CD4-positive, alpha-beta memory T cell (primary cell): ENCODE measurements around the gene MICAL3. TPM values are rescaled to one million over a fixed set of nuclear protein-coding genes. Genes with fewer than 3 reads are reported as not detected.
A peak's percentile ranks its signal among the peaks of the same experiment; 100 is the strongest.

Experiments used
- CTCF ChIA-PET: fragments of 350-600 bp; sonication (Branson Sonifier 250); formaldehyde crosslinking; loops from one replicate; lab custom pipeline; 2021; ENCODE audit warnings: inconsistent platforms; ENCODE audit not compliant: partially characterized antibody; lab: Charles Lee
- POLR2A ChIA-PET: fragments of 350-600 bp; sonication (Branson Sonifier 250); formaldehyde crosslinking; loops from one replicate; lab custom pipeline; 2021; ENCODE audit not compliant: partially characterized antibody; lab: Charles Lee
- DNase-seq, 5 donors: peaks; one replicate each; pipeline versions ENCODE4 v3.0.0 to v3.0.0-alpha.2; 2020 to 2022; ENCODE audit warnings: mixed read lengths in 1 of 5
- H3K27ac ChIP-seq: one replicate; pipeline ENCODE4 v1.7.0; 2013; ENCODE audit warnings: low read depth, low read length
- H3K27me3 ChIP-seq: 2 replicates; pipeline ENCODE4 v1.7.0; 2013; ENCODE audit warnings: mild to moderate bottlenecking, low read length, moderate library complexity; ENCODE audit not compliant: insufficient read depth
- H3K36me3 ChIP-seq: 2 replicates; pipeline ENCODE4 v1.7.0; 2013; ENCODE audit warnings: mild to moderate bottlenecking, low read length, moderate library complexity; ENCODE audit not compliant: insufficient read depth
- H3K4me1 ChIP-seq: 2 replicates; pipeline ENCODE4 v1.7.0; 2013; ENCODE audit warnings: mild to moderate bottlenecking, low read length, moderate library complexity; ENCODE audit not compliant: insufficient read depth
- H3K4me3 ChIP-seq, 2 donors: one replicate each; pipeline ENCODE4 v1.7.0; 2013; ENCODE audit warnings: low read length in 2 of 2, mild to moderate bottlenecking in 1 of 2
- H3K9me3 ChIP-seq, 2 donors: one replicate each; pipeline ENCODE4 v1.7.0; 2013; ENCODE audit warnings: low read length in 2 of 2, control low read depth in 1 of 2; ENCODE audit not compliant: control insufficient read depth in 1 of 2
- H3K27ac Mint-ChIP-seq, 7 donors: one replicate each; pipeline ENCODE4 v1.8.0; 2020 to 2021; ENCODE audit warnings: mixed read lengths in 7 of 7, mild to moderate bottlenecking in 6 of 7, inconsistent platforms in 3 of 7, moderate library complexity in 3 of 7
- H3K27me3 Mint-ChIP-seq, 2 donors: one replicate each; pipeline ENCODE4 v1.8.0; 2020 to 2021; ENCODE audit warnings: mixed read lengths in 2 of 2
- H3K36me3 Mint-ChIP-seq, 2 donors: one replicate each; pipeline ENCODE4 v1.8.0; 2020 to 2021; ENCODE audit warnings: mixed read lengths in 2 of 2, inconsistent platforms in 1 of 2, mild to moderate bottlenecking in 1 of 2
- H3K4me1 Mint-ChIP-seq, 4 donors: one replicate each; pipeline ENCODE4 v1.8.0; 2020 to 2021; ENCODE audit warnings: mixed read lengths in 4 of 4, mild to moderate bottlenecking in 1 of 4
- H3K4me3 Mint-ChIP-seq, 8 donors: one replicate each; pipeline ENCODE4 v1.8.0; 2020 to 2021; ENCODE audit warnings: mixed read lengths in 8 of 8, mild to moderate bottlenecking in 7 of 8, moderate library complexity in 6 of 8, inconsistent platforms in 3 of 8
- H3K9me3 Mint-ChIP-seq, 8 donors: one replicate each; pipeline ENCODE4 v1.8.0; 2020 to 2021; ENCODE audit warnings: mixed read lengths in 8 of 8, mild to moderate bottlenecking in 5 of 8, inconsistent platforms in 3 of 8, moderate library complexity in 1 of 8
- intact Hi-C: fragments of 100-400 bp; cut with micrococcal nuclease; formaldehyde crosslinking; loops from one replicate; pipeline ENCODE4 v1.15.1; 2023
- polyA plus RNA-seq, 2 donors: library from polyadenylated mRNA; unstranded; fragments of 300-500 nt; fragmentation: Illumina TruSeq; gene quantifications; one replicate each; pipeline ENCODE4 v1.2.3, GENCODE V29; 2021
- total RNA-seq, 2 experiments: library from RNA; stranded (reverse); gene quantifications; one replicate each; pipeline ENCODE4 v1.2.3, GENCODE V29; 2021

The MICAL3 gene
- total and polyA plus RNA-seq, 4 experiments from 2014 or later = 0.97 to 28.9 (median 14.4) TPM

DNA sequence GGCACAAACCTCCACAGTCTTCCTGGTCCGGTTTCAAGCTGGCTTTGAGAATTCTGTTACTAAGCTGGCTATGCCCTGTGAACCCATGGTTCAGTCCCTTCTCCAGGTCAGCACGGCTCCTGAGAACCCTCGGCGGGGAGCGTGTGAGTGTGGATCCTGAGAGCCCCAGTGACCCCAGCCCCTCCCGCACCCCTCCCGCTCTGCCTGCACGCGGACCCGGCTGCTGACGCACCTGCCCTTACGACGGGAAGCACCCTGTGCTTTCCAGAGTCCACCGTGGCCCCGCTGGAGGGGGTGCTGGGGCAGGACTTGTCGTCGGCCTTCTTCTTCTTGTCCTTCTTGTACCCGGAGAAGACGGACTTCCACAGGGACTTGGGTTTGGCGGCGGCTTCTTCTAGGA is 207.3 kb downstream of the MICAL3 start:
- Mint-ChIP-seq H3K9me3 (no peaks in the 10 kb centered on the region), H3K4me3 (no peak overlapping the region), H3K36me3 (peaks cover 7 to 37% of the 10 kb centered on the region in 2 donors), H3K27me3 (no peaks in the 10 kb centered on the region), H3K4me1 (no peaks in the 10 kb centered on the region), H3K27ac (no peak overlapping the region)
- Histone ChIP-seq H3K9me3 (no peaks in the 10 kb centered on the region), H3K4me1 (no peaks in the 10 kb centered on the region), H3K36me3 (peaks cover 3% of the 10 kb centered on the region), H3K4me3 (no peak overlapping the region), H3K27ac (no peak overlapping the region), H3K27me3 (no peaks in the 10 kb centered on the region)
- intact Hi-C loops = no loop called here
- no peak for DNase-seq
- CTCF ChIA-PET = no interaction called here
- POLR2A ChIA-PET = no interaction called here

DNA sequence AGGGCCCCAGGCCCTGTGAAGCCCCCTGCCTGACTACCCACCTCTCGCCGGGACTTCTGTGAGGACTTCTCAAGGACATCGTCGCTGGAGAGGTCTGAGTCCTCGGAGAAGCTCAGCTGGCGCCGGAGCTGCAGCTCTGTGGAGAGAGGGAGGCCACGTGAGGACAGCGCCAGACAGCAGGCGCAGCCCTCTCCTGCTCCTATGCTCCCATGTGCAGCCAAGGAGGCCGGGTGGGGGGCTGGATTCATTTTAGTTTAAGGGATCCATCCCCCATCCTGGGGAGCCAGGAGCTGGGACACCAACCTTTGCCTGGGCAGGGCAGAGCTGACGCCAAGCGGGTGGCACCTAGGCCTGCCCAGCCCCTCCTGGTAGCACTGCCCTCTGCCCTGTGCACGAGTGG is 207.7 kb downstream of the MICAL3 start:
- Histone ChIP-seq H3K9me3 (no peaks in the 10 kb centered on the region), H3K27ac (no peak overlapping the region), H3K36me3 (peaks cover 3% of the 10 kb centered on the region), H3K4me1 (no peaks in the 10 kb centered on the region), H3K27me3 (no peaks in the 10 kb centered on the region), H3K4me3 (no peak overlapping the region)
- H3K27me3 Mint-ChIP-seq = no peaks in the 10 kb centered on the region
- intact Hi-C loops = no loop called here
- H3K4me1 Mint-ChIP-seq = no peaks in the 10 kb centered on the region
- H3K36me3 Mint-ChIP-seq = peaks cover 7 to 38% of the 10 kb centered on the region in 2 donors
- H3K9me3 Mint-ChIP-seq = no peaks in the 10 kb centered on the region
- ChIA-PET CTCF (interaction anchor here (1.2 kb wide), 1 partner anchor 13 kb away, joined by 4 read pairs; no protein-coding TSS in a partner anchor), POLR2A (no interaction called here)
- H3K4me3 Mint-ChIP-seq = no peak overlapping the region
- no peak for DNase-seq
- no peak overlapping the region for H3K27ac Mint-ChIP-seq

DNA sequence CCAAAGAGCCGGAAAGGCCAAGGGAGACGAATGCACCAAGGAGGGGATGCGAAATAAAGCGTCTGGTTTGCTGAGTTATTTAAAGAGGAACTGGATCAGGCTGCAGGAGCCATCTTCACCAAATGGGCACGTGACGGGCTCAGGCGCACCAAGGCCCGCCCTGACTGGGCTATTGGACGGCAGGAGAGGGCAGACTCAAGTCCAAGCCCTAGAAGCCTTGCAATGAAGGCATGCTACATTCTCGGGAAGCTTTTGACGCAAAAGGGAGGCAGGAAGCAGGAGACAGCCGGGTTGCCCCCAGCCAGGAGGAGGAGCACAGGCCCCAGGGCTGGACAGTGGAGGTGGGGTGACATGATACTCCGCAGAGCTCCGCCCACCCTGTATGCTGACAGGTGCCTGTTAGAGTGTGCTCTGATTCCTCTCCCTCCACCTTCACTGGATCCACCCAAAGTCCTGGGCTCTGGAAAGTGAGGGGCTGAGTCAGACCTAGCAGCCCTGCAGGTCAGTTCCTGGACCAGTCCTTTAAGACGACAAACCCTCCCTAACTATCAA is 208.6 kb downstream of the MICAL3 start:
- H3K36me3 Mint-ChIP-seq = peaks cover 13 to 42% of the 10 kb centered on the region in 2 donors
- CTCF ChIA-PET = interaction anchor here (1.2 kb wide), 1 partner anchor 14 kb away, joined by 4 read pairs; no protein-coding TSS in a partner anchor

DNA sequence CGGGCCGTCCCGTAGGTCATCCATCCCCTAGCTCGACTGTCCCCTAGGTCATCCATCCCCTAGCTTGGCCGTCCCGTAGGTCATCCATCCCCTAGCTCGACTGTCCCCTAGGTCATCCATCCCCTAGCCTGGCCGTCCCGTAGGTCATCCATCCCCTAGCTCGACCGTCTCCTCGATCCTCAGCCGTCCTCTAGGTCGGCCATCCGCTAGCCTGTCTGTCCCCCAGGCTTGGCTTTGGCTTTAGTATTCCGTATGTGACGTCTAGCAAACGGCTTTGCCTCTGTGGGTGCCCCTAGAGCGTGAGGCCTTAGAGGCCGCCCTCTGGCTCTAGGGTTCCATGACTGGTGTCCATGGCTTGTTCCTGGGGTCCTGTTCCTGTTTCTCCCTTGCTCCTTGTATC is 209.5 kb downstream of the MICAL3 start:
- Mint-ChIP-seq H3K9me3 (no peaks in the 10 kb centered on the region), H3K4me3 (no peak overlapping the region), H3K36me3 (peaks cover 16 to 44% of the 10 kb centered on the region in 2 donors), H3K4me1 (no peaks in the 10 kb centered on the region), H3K27me3 (no peaks in the 10 kb centered on the region), H3K27ac (peak overlapping the region in 1 of 7 donors; percentile 12)
- H3K27me3 ChIP-seq = no peaks in the 10 kb centered on the region
- H3K36me3 ChIP-seq = peaks cover 9% of the 10 kb centered on the region
- no peaks in the 10 kb centered on the region for H3K9me3 ChIP-seq
- POLR2A ChIA-PET = no interaction called here
- no peak overlapping the region for H3K27ac ChIP-seq
- H3K4me3 ChIP-seq = no peak overlapping the region
- H3K4me1 ChIP-seq = no peaks in the 10 kb centered on the region
- DNase-seq = no peak
- intact Hi-C loops = no loop called here
- CTCF ChIA-PET = no interaction called here

More for the DNA sequence above, 208.6 kb downstream of the MICAL3 start:
- H3K4me1 ChIP-seq = no peaks in the 10 kb centered on the region
- no peaks in the 10 kb centered on the region for H3K4me1 Mint-ChIP-seq
- no peaks in the 10 kb centered on the region for H3K9me3 ChIP-seq
- H3K9me3 Mint-ChIP-seq = no peaks in the 10 kb centered on the region
- DNase-seq = no peak
- H3K27me3 ChIP-seq = no peaks in the 10 kb centered on the region
- POLR2A ChIA-PET = no interaction called here
- no peak overlapping the region for H3K27ac ChIP-seq
- H3K36me3 ChIP-seq = peaks cover 8% of the 10 kb centered on the region
- intact Hi-C loops = no loop called here
- no peak overlapping the region for H3K4me3 Mint-ChIP-seq
- H3K4me3 ChIP-seq = no peak overlapping the region
- H3K27ac Mint-ChIP-seq = peak overlapping the region in 1 of 7 donors; percentile 22
- H3K27me3 Mint-ChIP-seq = no peaks in the 10 kb centered on the region

DNA sequence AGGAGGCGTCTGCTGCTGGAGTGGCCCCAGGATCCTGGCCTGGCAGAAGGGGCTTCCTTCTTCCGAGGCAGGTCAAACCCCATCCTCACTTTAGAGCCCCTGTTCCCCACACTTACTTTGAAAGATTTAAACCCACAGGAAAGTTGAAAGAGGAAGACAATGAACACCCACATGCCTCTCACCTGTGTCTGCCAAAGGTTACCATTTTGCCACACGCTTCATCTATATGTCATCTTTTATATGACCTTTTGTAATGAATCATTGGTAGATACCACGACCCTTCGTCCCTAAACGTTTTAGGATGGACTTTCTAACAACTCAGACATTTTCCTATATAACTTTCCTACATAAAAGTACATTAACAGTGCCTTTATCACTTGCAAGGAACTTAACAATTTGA is 210.3 kb downstream of the MICAL3 start:
- H3K27me3 ChIP-seq = no peaks in the 10 kb centered on the region
- ChIA-PET POLR2A (no interaction called here), CTCF (no interaction called here)
- H3K9me3 Mint-ChIP-seq = no peaks in the 10 kb centered on the region
- intact Hi-C loops = no loop called here
- no peaks in the 10 kb centered on the region for H3K4me1 ChIP-seq
- H3K4me3 ChIP-seq = no peak overlapping the region
- no peaks in the 10 kb centered on the region for H3K27me3 Mint-ChIP-seq
- H3K36me3 Mint-ChIP-seq = peaks cover 17 to 44% of the 10 kb centered on the region in 2 donors
- no peak overlapping the region for H3K27ac Mint-ChIP-seq
- H3K4me1 Mint-ChIP-seq = no peaks in the 10 kb centered on the region
- peaks cover 8% of the 10 kb centered on the region for H3K36me3 ChIP-seq
- H3K4me3 Mint-ChIP-seq = no peak overlapping the region
- H3K9me3 ChIP-seq = no peaks in the 10 kb centered on the region
- no peak for DNase-seq
- H3K27ac ChIP-seq = no peak overlapping the region

DNA sequence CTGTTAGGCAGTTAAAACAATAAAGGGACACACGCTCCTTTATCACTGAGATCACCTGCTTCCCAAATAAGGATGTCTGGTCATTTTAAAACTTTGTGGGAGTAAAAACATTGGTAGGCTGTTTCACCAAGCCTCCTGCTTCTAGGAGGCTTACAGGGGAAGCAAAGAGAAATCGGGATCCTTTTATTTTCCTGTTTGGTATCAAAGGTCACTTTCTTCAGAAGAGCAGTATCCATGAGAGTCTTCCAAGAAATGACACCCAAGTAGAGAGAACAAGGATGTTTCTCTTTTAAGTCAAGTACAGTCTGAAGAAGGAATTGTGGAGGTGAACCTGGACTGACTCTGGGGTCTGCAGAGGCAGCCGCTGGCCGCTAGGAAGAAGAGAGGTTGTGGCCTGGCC is 213.2 kb downstream of the MICAL3 start:
- H3K27ac Mint-ChIP-seq = no peak overlapping the region

DNA sequence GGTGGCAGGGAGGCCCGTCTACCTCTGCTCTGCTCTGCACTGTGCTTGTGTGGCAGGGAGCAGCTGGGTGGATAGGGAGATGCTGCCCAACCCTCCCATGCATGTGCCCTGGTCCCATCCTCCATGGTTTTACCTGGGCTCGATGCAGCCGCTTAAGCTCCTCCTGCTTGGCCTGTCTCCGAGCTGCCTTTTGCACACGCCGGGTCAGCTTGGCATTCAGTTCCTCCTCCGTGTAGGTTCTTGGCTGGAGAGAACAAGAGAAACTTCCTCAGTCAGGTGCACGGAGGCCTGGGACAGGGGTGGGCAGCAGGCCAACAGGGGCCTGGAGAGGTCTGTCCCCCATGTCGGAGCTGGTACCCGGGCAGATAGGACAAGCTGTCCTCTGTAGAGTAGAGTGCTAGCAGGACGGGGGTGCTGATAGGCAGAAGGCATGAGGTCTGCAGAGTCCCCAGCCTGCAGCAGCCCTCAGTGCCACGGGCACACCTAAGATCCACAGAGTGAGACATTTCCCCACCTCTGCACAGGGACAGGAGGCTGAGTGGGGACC is 213.7 kb downstream of the MICAL3 start:
- H3K4me3 Mint-ChIP-seq = no peak overlapping the region
- peak overlapping the region in 1 of 7 donors; percentile 17 for H3K27ac Mint-ChIP-seq
- H3K36me3 Mint-ChIP-seq = peaks cover 37 to 64% of the 10 kb centered on the region in 2 donors
- no peaks in the 10 kb centered on the region for H3K4me1 ChIP-seq
- no peak overlapping the region for H3K4me3 ChIP-seq
- no peak for DNase-seq
- intact Hi-C loops = no loop called here
- H3K36me3 ChIP-seq = peaks cover 16% of the 10 kb centered on the region
- no peaks in the 10 kb centered on the region for H3K27me3 Mint-ChIP-seq
- H3K9me3 ChIP-seq = no peaks in the 10 kb centered on the region
- no peaks in the 10 kb centered on the region for H3K4me1 Mint-ChIP-seq
- ChIA-PET POLR2A (no interaction called here), CTCF (no interaction called here)
- no peak overlapping the region for H3K27ac ChIP-seq
- H3K9me3 Mint-ChIP-seq = no peaks in the 10 kb centered on the region
- no peaks in the 10 kb centered on the region for H3K27me3 ChIP-seq

More for the DNA sequence above, 213.2 kb downstream of the MICAL3 start:
- ChIA-PET CTCF (no interaction called here), POLR2A (no interaction called here)
- H3K9me3 ChIP-seq = no peaks in the 10 kb centered on the region
- Mint-ChIP-seq H3K36me3 (peaks cover 35 to 64% of the 10 kb centered on the region in 2 donors), H3K9me3 (no peaks in the 10 kb centered on the region), H3K4me3 (no peak overlapping the region), H3K4me1 (no peaks in the 10 kb centered on the region), H3K27me3 (no peaks in the 10 kb centered on the region)
- no peak overlapping the region for H3K4me3 ChIP-seq
- peaks cover 16% of the 10 kb centered on the region for H3K36me3 ChIP-seq
- H3K27ac ChIP-seq = no peak overlapping the region
- intact Hi-C loops = no loop called here
- no peaks in the 10 kb centered on the region for H3K4me1 ChIP-seq
- no peak for DNase-seq
- no peaks in the 10 kb centered on the region for H3K27me3 ChIP-seq
